Tibial nerve (tissue), 4 donors: ENCODE results near the gene CD2AP. TPM values are rescaled to one million over a fixed set of nuclear protein-coding genes. Genes with fewer than 3 reads are reported as not detected.

Experiments used
- DNase-seq, 2 donors: peaks; one replicate each; pipeline ENCODE4 v3.0.0-alpha.2; 2019; ENCODE audit warnings: low spot score in 2 of 2
- H3K27ac ChIP-seq, 4 donors: fragments of 200-600 bp; sonication (generic) in 3 of 4; one replicate each; pipeline ENCODE4 v1.5.1; 2017 to 2019; ENCODE audit warnings: mild to moderate bottlenecking in 1 of 4
- H3K27me3 ChIP-seq, 2 donors: fragments of 200-600 bp; sonication (generic) in 1 of 2; one replicate each; pipeline versions ENCODE4 v1.5.1 to v1.6.0; 2017 to 2019
- H3K36me3 ChIP-seq, 3 donors: fragments of 200-600 bp; sonication (generic); one replicate each; pipeline ENCODE4 v1.5.1; 2018 to 2019
- H3K4me1 ChIP-seq, 4 donors: fragments of 200-600 bp; sonication (generic) in 3 of 4; one replicate each; pipeline ENCODE4 v1.5.1; 2017 to 2019
- H3K4me3 ChIP-seq, 4 donors: fragments of 200-600 bp; sonication (generic) in 3 of 4; one replicate each; pipeline ENCODE4 v1.5.1; 2017 to 2019; ENCODE audit warnings: mild to moderate bottlenecking in 1 of 4, moderate library complexity in 1 of 4
- H3K9me3 ChIP-seq, 4 donors: fragments of 200-600 bp; sonication (generic) in 3 of 4; one replicate each; pipeline ENCODE4 v1.5.1; 2017 to 2019
- EP300 ChIP-seq, 2 donors: sonication (generic); formaldehyde crosslinking; IDR thresholded peaks; one replicate each; pipeline ENCODE4 v1.6.1; 2017; ENCODE audit warnings: antibody characterized with exemption in 2 of 2, mild to moderate bottlenecking in 1 of 2
- POLR2A ChIP-seq, 2 donors: fragments of 450-650 bp; IDR thresholded peaks; one replicate each; pipeline ENCODE4 v1.6.1; 2017; ENCODE audit warnings: antibody characterized with exemption in 2 of 2, mild to moderate bottlenecking in 2 of 2, moderate library complexity in 2 of 2
- WGBS, 2 donors: methylation state at CpG; one replicate each; pipeline ENCODE4 v1.1.5; 2018; 5-methylcytosine and 5-hydroxymethylcytosine counted together
- total RNA-seq, 4 donors: library from RNA; depleted of rRNA; stranded (reverse); fragments of >200 nt; gene quantifications; one replicate each; pipeline ENCODE4 v1.1.0, GENCODE V29; 2016
- TF ChIP-seq, protein P1 (sequence below), 5 experiments: fragments of 200-600 bp in 3 of 5; fragments of 450-650 bp in 2 of 5; sonication (generic) in 3 of 5; IDR thresholded peaks; one replicate each; pipeline ENCODE4 v1.5.1; 2016 to 2019; ENCODE audit warnings: antibody characterized with exemption in 5 of 5, mild to moderate bottlenecking in 3 of 5, moderate library complexity in 2 of 5

The CD2AP gene
- total RNA-seq, 4 donors from 2014 or later = 18.4 to 32.1 (median 25.2) TPM

DNA sequence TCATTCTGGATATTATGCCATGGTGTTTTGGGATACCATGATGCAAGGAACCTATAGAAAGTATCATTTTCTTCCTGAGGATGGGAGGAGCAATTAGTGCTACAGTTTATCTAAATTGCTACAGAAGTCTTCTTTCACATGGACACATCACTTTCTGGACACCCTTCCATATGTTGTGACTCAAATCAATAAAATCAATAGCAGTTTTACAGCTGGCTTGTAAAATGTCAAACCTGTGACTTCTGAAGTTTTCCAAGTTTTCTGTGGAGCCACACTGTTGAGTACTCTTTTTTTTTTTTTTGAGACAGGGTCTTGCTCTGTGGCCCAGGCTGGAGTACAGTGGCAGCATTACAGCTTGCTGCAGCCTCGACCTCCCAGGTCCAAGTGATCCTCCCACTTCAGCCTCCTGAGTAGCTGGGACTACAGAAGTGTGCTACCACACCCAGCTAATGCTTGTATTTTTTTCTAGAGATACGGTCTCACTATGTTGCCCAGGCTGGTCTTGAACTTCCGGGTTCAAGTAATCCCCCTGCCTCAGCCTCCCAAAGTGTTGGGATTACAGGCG is 24.1 kb upstream of the CD2AP start:
- Histone ChIP-seq H3K36me3 (no peaks in the 10 kb centered on the region), H3K9me3 (no peaks in the 10 kb centered on the region), H3K27me3 (no peaks in the 10 kb centered on the region), H3K27ac (no peak overlapping the region), H3K4me3 (no peak overlapping the region), H3K4me1 (no peaks in the 10 kb centered on the region)
- TF ChIP-seq, protein P1, sequence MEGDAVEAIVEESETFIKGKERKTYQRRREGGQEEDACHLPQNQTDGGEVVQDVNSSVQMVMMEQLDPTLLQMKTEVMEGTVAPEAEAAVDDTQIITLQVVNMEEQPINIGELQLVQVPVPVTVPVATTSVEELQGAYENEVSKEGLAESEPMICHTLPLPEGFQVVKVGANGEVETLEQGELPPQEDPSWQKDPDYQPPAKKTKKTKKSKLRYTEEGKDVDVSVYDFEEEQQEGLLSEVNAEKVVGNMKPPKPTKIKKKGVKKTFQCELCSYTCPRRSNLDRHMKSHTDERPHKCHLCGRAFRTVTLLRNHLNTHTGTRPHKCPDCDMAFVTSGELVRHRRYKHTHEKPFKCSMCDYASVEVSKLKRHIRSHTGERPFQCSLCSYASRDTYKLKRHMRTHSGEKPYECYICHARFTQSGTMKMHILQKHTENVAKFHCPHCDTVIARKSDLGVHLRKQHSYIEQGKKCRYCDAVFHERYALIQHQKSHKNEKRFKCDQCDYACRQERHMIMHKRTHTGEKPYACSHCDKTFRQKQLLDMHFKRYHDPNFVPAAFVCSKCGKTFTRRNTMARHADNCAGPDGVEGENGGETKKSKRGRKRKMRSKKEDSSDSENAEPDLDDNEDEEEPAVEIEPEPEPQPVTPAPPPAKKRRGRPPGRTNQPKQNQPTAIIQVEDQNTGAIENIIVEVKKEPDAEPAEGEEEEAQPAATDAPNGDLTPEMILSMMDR (IDR thresholded peaks at IDR 0.05) = no peak
- TF ChIP-seq POLR2A (IDR thresholded peaks at IDR 0.05) = no peak
- TF ChIP-seq EP300 (IDR thresholded peaks at IDR 0.05) = no peak
- DNase-seq = no peak
- WGBS, 2 donors = 94 to 97% methylated on average over 4 of the region's 4 CpGs

DNA sequence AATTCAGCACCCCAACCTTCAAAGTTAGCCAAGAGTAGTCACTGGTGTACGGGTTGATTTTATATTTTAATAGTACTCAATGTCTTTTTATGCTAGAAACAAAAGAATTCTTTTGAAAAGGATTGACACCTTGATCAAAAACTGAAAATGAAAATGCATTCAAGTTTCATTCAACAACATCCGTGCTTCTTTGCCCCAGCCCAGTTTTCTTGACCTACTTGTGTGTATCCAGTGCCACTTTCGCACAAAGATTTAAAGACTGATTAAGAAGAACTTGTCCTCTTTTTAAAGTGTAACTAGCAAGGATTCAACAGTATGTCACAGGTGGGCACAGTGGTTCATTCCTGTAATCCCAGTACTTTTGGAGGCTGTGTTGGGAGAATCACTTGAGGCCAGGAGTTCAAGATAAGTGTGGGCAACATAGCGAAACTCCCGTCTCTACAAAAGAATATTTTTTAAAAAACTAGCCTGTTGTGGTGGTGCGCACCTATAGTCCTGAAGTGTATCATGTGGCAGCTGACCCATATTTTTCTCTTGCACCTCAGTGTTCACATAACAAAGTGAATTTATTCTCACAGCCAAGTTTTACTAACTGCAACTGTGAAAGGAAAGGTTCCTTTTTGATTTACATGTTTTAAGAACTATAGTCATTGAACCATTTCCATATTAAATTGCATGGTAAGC is 22.7 kb upstream of the CD2AP start:
- 93 to 95% methylated on average over 6 of the region's 6 CpGs for WGBS, 2 donors
- no peaks in the 10 kb centered on the region for H3K27me3 ChIP-seq
- H3K4me1 ChIP-seq = no peaks in the 10 kb centered on the region
- no peaks in the 10 kb centered on the region for H3K9me3 ChIP-seq
- H3K27ac ChIP-seq = no peak overlapping the region
- H3K36me3 ChIP-seq = no peaks in the 10 kb centered on the region
- TF ChIP-seq POLR2A (IDR thresholded peaks at IDR 0.05) = no peak
- TF ChIP-seq EP300 (IDR thresholded peaks at IDR 0.05) = no peak
- TF ChIP-seq, protein P1 (IDR thresholded peaks at IDR 0.05) = no peak
- H3K4me3 ChIP-seq = no peak overlapping the region
- DNase-seq = no peak

DNA sequence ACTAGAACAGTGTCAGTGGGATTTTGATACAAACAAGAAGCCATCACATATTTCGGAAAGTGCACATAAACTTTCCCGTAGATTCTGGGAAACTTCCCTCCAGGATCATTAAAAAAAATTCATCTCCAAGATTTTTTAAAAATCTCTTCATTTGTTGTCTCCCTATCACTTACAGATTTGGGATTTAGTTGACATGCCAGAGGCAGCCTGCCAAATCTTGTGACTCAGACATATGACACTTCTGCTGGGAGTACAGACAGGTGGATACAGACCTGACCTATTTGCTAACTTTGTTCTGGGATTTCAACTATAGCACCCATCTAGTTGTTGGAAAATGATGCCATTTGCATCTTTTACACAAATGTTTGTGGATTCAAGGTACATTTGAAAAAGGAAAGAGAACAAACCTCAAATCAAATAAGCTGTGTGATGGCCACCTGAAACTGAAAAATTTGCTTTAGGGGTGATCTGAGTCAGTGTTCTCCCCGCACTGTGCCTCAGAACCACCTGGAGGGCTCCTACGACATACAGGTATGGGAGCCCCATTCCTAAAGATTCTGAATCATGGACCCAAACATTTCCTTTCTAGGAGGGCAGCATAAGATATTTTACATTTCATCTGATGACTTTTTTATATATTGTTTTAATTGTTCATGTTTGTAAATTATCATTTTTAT is 21.9 kb upstream of the CD2AP start:
- no peak for TF ChIP-seq POLR2A (IDR thresholded peaks at IDR 0.05)
- TF ChIP-seq EP300 (IDR thresholded peaks at IDR 0.05) = no peak
- TF ChIP-seq, protein P1 (IDR thresholded peaks at IDR 0.05) = no peak
- Histone ChIP-seq H3K27me3 (no peaks in the 10 kb centered on the region), H3K4me1 (no peaks in the 10 kb centered on the region), H3K27ac (no peak overlapping the region), H3K4me3 (no peak overlapping the region), H3K9me3 (no peaks in the 10 kb centered on the region), H3K36me3 (no peaks in the 10 kb centered on the region)
- no peak for DNase-seq
- 86 to 87% methylated on average over 4 of the region's 4 CpGs for WGBS, 2 donors

DNA sequence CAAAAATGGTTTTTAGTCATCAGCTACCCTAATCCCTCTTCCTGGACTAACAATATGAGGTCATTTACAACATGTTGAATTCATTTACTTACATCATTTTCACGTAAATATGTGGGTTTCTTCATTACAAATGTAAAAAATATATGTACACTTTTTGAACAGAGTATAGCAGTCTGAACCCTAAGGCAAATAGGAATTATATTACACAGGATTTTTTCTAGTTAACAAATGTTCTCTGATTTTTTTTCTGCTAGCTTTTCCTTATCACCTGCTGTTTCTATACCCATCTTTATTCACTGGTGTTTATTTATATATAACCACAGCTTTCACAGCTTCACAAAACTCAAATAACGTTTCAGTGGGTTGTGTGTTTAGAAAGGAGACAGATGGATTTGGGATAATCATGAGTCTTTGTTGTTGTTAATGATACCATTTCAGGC is 21.0 kb upstream of the CD2AP start:
- Histone ChIP-seq H3K4me1 (no peaks in the 10 kb centered on the region), H3K27ac (no peak overlapping the region), H3K4me3 (no peak overlapping the region), H3K36me3 (no peaks in the 10 kb centered on the region), H3K9me3 (no peaks in the 10 kb centered on the region), H3K27me3 (no peaks in the 10 kb centered on the region)
- 51 to 53% methylated on average over 2 of the region's 2 CpGs for WGBS, 2 donors
- DNase-seq = no peak
- no peak for TF ChIP-seq POLR2A (IDR thresholded peaks at IDR 0.05)

DNA sequence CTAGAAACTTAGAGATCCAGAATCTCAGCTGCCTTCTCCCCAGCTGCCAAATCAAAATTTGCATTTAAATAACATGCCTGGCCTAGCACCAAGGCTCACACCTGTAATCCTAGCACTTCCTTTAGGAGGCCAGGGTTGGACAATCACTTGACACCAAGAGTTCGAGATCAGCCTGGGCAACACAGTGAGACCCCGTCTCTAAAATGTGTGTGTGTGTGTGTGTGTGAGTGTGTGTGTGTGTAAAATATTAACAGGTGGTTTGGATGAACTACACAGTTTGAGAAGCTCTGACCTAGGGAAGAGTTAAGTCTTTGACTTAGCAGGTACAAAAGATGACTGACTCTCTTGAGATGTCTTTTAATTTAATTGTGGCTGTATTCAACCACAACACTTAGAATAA is 20.2 kb upstream of the CD2AP start:
- WGBS, 2 donors = 96% methylated on average over 2 of the region's 2 CpGs
- Histone ChIP-seq H3K4me3 (no peak overlapping the region), H3K27ac (no peak overlapping the region), H3K4me1 (no peaks in the 10 kb centered on the region), H3K27me3 (no peaks in the 10 kb centered on the region), H3K36me3 (no peaks in the 10 kb centered on the region), H3K9me3 (no peaks in the 10 kb centered on the region)
- TF ChIP-seq EP300 (IDR thresholded peaks at IDR 0.05) = no peak
- TF ChIP-seq, protein P1 (IDR thresholded peaks at IDR 0.05) = no peak
- TF ChIP-seq POLR2A (IDR thresholded peaks at IDR 0.05) = no peak
- no peak for DNase-seq
